ENCODE results near the gene HNRNPK. TPM values are rescaled to one million over a fixed set of nuclear protein-coding genes. Genes with fewer than 3 reads are reported as not detected.

Gene HNRNPK
- polyA plus RNA-seq, 3 donors = 909 to 987 (median 925) TPM

Other genes starting within 250 kb of the HNRNPK start
- 10 to 100 TPM; 16.3 to 20.2 (median 17.4) TPM for gene GKAP1, start 162.4 kb downstream of the HNRNPK start, polyA plus RNA-seq (ENCODE audit: insufficient read length in 3 of 3)
- 10 to 100 TPM; 19.1 to 27.3 (median 19.3) TPM for gene KIF27, start 58.8 kb downstream of the HNRNPK start, polyA plus RNA-seq (ENCODE audit: insufficient read length in 3 of 3)
- 10 to 100 TPM; 18.2 to 24.7 (median 21.0) TPM for gene RMI1, start 590 bp upstream of the HNRNPK start, polyA plus RNA-seq (ENCODE audit: insufficient read length in 3 of 3)